Measurements from ENCODE around the gene CLASP2.
"Not testable (repeated sequence)": the region's sequence is repeated elsewhere in the genome, so short reads cannot be mapped to it uniquely, and the experiment has no call there.

The CLASP2 gene
- total RNA-seq: 101 to 110 (median 103) reads per million in 3 experiments

GRCh38 chr3:33717866-33718594 is at the start of gene CLASP2:
Gene CLASP2 (minus strand): TSS chr3:33718254. CDS start chr3:33718002, 252 bp downstream.
- DNase-seq: peak; percentile 85

- DNase-seq: no peak
These were observed 40.8 kb upstream of the CLASP2 start for GRCh38 chr3:33758864-33759263.

GRCh38 chr3:33758281-33758680 is 40.2 kb upstream of the CLASP2 start:
- no peak for DNase-seq

- DNase-seq: not testable (repeated sequence)
These were observed 36.3 kb upstream of the CLASP2 start for GRCh38 chr3:33754391-33754790.

- DNase-seq: no peak
These were observed 33.3 kb upstream of the CLASP2 start for GRCh38 chr3:33751336-33751735.

- DNase-seq: no peak
These were observed 32.1 kb upstream of the CLASP2 start for GRCh38 chr3:33750211-33750548.

GRCh38 chr3:33749546-33750210 is 31.6 kb upstream of the CLASP2 start:
- no peak for DNase-seq

- no peak for DNase-seq
These were observed 28.5 kb upstream of the CLASP2 start for GRCh38 chr3:33746416-33747116.

GRCh38 chr3:33737146-33737545 is 19.1 kb upstream of the CLASP2 start:
- no peak for DNase-seq

GRCh38 chr3:33732394-33732793 is 14.3 kb upstream of the CLASP2 start:
- DNase-seq: no peak

- DNase-seq: no peak
These were observed 11.9 kb upstream of the CLASP2 start for GRCh38 chr3:33729993-33730392.

GRCh38 chr3:33724256-33724655 is 6.2 kb upstream of the CLASP2 start:
- no peak for DNase-seq

- no peak for DNase-seq
These were observed 4.7 kb upstream of the CLASP2 start for GRCh38 chr3:33722626-33723370.

- no peak for DNase-seq
These were observed 4.1 kb upstream of the CLASP2 start for GRCh38 chr3:33722191-33722590.

- DNase-seq: no peak
These were observed 497 bp upstream of the CLASP2 start for GRCh38 chr3:33718595-33718907.

GRCh38 chr3:33717616-33717865 is 513 bp downstream of the CLASP2 start:
- no peak for DNase-seq

- no peak for DNase-seq
These were observed 1.8 kb downstream of the CLASP2 start for GRCh38 chr3:33716227-33716626.

GRCh38 chr3:33711100-33711499 is 7.0 kb downstream of the CLASP2 start:
- no peak for DNase-seq

GRCh38 chr3:33706056-33706455 is 12.0 kb downstream of the CLASP2 start:
- no peak for DNase-seq

- no peak for DNase-seq
These were observed 13.2 kb downstream of the CLASP2 start for GRCh38 chr3:33704891-33705290.

GRCh38 chr3:33699275-33699674 is 18.8 kb downstream of the CLASP2 start:
- no peak for DNase-seq

- no peak for DNase-seq
These were observed 23.1 kb downstream of the CLASP2 start for GRCh38 chr3:33694944-33695343.

GRCh38 chr3:33690341-33690740 is 27.7 kb downstream of the CLASP2 start:
- no peak for DNase-seq

Measured in central memory CD4-positive, alpha-beta T cell (primary cell).